Keratinocyte (primary cell): Measurements from ENCODE around the gene TBC1D30.

Experiments
- CTCF ChIP-seq, 3 experiments: IDR thresholded peaks in 1 of 3; conservative IDR thresholded peaks in 1 of 3; optimal IDR thresholded peaks in 1 of 3; 2 replicates in 2 of 3; 3 replicates in 1 of 3; pipeline versions ENCODE3 to v1.5.1; 2011; ENCODE audit warnings: low read length in 3 of 3, mild to moderate bottlenecking in 3 of 3, moderate library complexity in 2 of 3, control low read depth in 1 of 3, inconsistent platforms in 1 of 3; ENCODE audit not compliant: insufficient read depth in 2 of 3; ENCODE audit errors: extremely low read depth in 1 of 3
- EZH2 ChIP-seq: IDR thresholded peaks from one replicate; pipeline ENCODE4 v1.6.1; 2012; ENCODE audit warnings: inconsistent platforms, mild to moderate bottlenecking, low read length, moderate library complexity

GRCh38 chr12:64891629-64892028 is 67.2 kb downstream of the TBC1D30 start:
- no peak for TF ChIP-seq CTCF (optimal IDR thresholded peaks at IDR 0.05 in 1 of 3, IDR thresholded peaks at IDR 0.05 in 1 of 3, conservative IDR thresholded peaks at IDR 0.05 in 1 of 3; ENCODE audit: extremely low read depth in 1 of 3, insufficient read depth in 2 of 3, low read length in 3 of 3)
- TF ChIP-seq EZH2 = no peak
